ENCODE results near the gene SIN3B. TPM values are rescaled to one million over a fixed set of nuclear protein-coding genes. Genes with fewer than 3 reads are reported as not detected.

Gene SIN3B
- total RNA-seq, 1 experiment from 2014 or later: 23.8 TPM

GRCh38 chr19:16889366-16889882 is 60.2 kb downstream of the SIN3B start:
- no peak for DNase-seq (ENCODE audit: low spot score)

DNA sequence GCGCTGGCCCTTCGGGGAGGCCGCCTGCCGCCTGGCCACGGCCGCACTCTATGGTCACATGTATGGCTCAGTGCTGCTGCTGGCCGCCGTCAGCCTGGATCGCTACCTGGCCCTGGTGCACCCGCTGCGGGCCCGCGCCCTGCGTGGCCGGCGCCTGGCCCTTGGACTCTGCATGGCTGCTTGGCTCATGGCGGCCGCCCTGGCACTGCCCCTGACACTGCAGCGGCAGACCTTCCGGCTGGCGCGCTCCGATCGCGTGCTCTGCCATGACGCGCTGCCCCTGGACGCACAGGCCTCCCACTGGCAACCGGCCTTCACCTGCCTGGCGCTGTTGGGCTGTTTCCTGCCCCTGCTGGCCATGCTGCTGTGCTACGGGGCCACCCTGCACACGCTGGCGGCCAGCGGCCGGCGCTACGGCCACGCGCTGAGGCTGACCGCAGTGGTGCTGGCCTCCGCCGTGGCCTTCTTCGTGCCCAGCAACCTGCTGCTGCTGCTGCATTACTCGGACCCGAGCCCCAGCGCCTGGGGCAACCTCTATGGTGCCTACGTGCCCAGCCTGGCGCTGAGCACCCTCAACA is 60.8 kb downstream of the SIN3B start:
- DNase-seq (ENCODE audit: low spot score): no peak

GRCh38 chr19:16890461-16891184 is 61.4 kb downstream of the SIN3B start:
- no peak for DNase-seq (ENCODE audit: low spot score)

- DNase-seq (ENCODE audit: low spot score): no peak
Observed at GRCh38 chr19:16891696-16892382, 62.6 kb downstream of the SIN3B start.

DNA sequence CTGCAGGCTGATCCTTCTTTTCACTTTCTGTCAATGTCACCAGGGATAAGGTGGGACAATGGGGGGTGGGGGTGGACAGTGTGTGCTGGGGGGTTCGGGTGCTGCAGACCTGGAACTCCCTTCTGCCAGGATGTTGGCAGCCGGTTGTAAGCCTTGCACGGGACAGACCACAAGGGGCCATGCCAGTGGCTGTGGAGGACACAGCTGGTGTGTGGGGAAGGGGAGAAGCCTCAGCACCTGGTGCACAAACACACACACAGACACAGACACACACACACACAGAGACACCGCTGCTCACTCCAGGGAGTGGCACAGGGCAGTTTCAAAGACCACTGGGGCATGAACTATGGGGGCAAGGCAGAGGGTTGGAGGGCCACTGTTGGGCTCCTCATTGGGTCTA is 63.2 kb downstream of the SIN3B start:
- DNase-seq (ENCODE audit: low spot score): no peak

DNA sequence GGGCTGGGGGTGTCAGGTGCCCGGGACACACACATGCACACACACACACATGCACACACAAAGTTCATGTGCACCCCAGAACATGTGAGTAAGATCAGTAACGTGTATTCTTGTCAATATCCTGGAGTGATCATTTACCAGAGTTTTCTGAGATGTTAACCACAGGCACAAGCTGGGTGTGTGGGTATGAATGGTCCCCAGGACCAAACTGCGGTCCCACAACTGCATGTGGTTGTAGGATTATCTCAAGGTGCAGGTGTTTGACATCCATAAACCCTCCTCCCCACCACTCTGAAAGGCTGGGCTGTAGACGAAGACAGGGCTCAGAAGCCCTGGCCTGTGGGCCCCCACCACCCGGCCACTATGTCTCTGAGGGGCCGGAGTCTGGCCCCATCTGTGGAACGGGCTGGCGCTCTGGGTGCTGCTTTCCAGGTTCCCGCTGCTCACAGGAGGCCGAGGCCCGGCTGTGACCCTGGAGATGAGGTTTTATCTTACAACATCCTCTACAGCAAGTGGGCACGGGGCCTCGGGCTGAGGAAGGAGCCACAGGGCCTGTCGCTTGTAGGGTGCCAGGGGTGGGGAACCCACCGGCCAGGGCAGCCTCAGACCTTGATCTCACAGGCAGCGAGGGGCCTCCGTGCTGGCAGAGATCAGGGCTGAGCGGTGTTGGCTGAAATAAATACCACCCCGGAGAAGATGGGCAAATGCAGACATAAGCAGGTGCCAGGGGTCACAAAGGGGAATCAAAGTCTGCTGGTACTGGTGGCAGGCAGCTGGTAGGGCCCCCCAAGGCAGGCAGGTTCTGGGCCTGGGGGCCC is 63.9 kb downstream of the SIN3B start:
- DNase-seq (ENCODE audit: low spot score): no peak

GRCh38 chr19:16893686-16893989 is 64.4 kb downstream of the SIN3B start:
- DNase-seq (ENCODE audit: low spot score): no peak

DNA sequence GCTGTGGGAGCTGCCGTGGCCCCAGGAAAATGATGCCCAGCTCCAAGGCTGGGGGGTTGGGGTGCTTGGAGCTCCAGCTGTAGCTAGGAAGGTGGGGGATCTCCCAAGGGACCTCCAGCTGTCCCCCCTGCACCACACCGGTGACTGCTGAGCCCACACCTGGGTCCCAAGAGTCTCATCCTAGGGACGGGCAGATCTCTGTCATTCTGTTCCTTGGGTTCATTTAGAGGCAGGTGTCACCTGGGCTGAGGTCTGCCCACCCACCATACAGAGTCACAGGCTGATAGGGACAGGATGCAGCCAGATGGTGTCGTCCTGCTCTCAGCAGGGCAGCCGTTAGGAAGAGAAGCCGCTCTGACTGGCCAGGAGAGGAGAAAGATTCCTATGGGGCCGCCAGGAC is 64.9 kb downstream of the SIN3B start:
- DNase-seq (ENCODE audit: low spot score): no peak

GRCh38 chr19:16895467-16896145 is 66.4 kb downstream of the SIN3B start:
- DNase-seq (ENCODE audit: low spot score): no peak

GRCh38 chr19:16896146-16897028 is 67.2 kb downstream of the SIN3B start:
- DNase-seq (ENCODE audit: low spot score): no peak

DNA sequence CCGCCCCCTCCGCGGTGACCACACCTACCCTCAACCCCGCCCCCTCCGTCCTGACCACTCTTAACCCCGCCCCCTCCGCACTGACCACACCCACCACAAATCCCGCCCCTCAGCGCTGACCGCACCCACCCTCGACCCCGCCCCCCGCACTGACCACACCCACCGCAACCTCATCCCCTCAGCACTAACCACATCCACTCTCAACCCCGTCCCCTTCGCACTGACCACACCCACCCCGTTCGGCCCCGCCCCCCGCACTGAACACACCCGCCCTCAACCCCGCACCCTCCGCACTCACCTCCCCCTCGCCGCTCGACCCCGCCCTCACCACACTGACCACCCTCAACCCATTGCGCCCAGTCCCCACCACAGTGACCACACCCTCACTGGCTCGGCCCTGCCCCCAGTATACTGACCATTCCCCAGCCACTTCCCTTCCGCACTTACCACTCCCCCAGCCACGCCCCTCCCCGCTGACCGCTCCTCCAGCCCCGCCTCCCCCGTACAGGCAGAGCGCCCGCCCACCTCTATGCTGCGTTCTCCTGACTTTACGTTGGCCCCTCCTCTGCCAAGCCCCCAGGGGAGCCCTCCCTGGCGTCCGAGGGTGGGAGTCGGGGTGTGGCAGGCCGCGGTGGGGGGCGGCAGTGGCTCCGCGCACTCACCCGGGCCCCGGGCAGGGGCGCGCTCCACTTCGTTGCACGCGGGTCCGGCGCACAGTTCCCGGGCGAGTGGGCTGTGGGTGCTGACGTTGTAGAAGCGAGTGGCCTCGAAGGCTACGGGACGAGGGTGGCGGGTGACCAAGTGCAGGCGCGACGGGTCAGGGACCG is 68.0 kb downstream of the SIN3B start:
- no peak for DNase-seq (ENCODE audit: low spot score)

DNA sequence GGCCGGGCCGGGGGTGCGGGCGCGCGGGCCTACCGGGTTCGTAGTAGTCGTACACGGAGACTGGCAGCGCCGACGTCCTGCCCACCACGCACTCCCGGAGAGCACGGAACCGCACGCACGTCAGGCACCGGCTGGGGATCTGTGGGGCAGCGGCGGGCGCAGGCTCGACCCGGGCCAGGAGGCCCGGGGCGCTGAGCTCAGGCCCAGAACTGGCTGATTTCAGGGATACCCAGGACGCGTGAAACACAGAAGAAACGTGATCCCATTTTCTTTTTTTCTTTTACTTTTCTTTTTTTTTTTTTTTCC is 68.6 kb downstream of the SIN3B start:
- no peak for DNase-seq (ENCODE audit: low spot score)

DNA sequence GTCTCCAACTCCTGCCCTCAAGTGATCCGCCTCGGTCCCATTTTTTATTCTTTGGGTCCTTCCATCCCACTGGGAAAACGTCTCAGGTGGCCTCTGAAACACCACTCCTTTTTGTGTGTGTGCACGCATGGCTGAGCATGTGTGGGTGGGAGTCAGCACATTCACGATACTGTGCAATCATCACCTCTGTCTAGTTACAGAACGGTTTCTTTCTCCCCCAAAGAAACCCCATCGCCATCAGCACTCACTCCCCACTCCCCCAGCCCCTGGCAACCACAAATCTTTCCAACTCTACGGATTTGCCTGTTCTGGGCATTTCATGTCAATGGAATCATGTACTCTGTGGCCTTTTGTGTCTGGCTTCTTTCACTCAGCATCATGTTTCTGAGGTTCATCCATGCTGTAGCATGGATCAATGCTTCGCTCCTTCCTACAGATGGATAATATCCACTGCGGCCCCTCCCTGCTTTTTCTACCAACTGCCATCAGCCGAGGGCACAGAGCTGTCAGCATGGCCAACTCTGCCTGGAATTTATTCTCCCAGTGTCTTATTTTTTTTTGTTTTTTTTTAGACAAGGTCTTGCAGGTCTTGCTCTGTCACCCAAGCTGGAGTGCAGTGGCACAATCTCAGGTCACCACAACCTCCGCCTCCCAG is 69.3 kb downstream of the SIN3B start:
- no peak for DNase-seq (ENCODE audit: low spot score)

DNA sequence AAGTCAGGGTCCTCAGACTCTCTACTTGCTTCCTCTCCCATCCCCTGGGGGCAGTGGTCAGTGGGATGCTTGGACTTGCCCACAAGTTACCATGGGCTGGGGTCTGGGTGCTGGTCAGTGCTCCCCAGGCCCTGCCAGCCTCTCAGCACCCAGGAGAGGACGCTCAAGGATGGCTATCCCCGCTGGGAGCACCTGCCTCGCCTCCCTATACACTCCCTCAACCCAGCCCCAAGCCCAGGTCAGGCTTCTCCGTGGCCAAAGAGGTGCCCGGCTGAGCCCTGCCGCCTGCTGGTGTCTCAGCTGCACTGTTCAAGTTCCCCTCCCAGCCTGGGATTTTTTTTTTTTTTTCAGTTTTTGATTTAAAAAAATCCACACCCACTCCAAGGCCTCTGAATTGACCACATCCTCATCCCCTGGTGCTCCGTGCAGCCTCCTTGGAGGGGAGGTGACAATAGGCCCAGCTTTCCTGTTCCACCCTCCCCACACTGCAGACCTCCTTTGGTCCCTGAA is 70.4 kb downstream of the SIN3B start:
- peak; percentile 22 for DNase-seq (ENCODE audit: low spot score)

DNA sequence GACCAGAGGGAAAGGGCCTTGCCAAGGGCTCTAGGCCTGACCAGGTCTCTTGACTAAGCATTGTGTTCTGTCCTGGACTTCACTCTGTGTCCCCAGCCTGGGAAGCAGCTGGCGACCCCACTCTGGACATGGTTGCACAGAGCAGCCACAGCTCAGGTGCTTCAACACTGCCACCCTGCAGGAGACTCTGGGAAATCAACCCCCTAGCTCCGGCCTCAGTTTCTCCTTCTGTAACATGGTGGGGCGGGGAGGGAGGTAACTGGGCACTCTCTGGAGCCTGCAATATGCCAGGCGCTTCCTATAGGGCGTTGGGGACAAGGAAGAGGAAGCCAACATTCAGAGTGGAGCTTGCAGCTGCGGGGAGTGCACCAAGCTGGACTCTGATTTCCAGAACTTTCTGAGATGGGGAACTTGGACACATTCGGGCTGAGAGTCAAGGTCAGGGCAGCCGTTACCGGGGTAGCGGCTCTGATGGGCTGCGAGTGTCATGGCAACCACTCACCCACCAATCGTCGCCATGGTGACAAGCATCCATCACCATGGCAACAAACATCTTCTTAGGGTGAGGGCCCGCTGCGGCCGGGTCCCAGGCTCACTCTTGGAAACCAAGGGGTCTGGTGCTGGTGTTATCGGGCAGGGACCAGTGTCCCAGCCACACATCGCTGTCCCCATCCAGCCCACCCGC is 72.4 kb downstream of the SIN3B start:
- no peak for DNase-seq (ENCODE audit: low spot score)

GRCh38 chr19:16902545-16902944 is 73.3 kb downstream of the SIN3B start:
- no peak for DNase-seq (ENCODE audit: low spot score)

DNA sequence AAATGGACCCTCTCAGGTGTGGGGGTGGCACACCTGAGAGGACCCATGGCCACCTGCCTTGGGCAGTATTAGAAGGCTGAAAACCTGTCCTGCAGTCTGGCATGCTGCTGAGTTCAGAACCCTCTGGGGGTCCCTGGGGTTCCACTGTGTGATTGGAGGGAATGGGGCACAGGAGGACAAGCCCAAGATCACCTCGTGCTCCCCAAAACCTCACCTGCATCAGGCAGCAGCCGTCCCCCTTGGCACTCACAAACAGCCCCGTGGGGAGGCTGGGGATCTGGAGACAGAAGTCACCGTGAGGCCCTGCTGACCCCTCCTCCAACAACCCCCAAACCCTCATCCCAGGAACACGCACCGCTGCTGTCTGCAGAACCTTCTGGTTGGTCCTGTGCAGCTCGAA is 74.1 kb downstream of the SIN3B start:
- no peak for DNase-seq (ENCODE audit: low spot score)

DNA sequence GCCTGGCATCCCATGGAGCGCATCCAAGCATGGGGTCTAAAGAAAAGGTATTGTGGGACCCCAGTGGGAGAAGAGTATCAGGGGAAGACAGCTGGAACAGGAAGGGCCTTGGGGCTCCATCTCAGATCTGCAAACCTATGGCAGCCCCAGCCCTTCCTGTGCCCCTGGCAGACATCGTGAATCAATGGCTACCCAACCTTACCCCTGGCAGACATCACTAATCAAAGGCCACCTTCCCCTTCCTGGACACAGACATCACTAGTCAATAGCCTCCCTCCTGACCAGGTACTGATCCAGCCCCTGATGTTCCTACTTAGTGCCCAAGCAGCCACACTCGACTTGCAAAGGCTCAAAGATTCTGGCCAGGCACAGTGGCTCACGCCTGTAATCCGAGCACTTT is 75.4 kb downstream of the SIN3B start:
- no peak for DNase-seq (ENCODE audit: low spot score)
